SW 1271 (cell line): ENCODE measurements around the gene EBF4.

Experiments
- DNase-seq, 2 experiments: peaks; one replicate each; lab custom pipeline; 2025; lab: John Stamatoyannopoulos, UW

The EBF4 gene

DNA sequence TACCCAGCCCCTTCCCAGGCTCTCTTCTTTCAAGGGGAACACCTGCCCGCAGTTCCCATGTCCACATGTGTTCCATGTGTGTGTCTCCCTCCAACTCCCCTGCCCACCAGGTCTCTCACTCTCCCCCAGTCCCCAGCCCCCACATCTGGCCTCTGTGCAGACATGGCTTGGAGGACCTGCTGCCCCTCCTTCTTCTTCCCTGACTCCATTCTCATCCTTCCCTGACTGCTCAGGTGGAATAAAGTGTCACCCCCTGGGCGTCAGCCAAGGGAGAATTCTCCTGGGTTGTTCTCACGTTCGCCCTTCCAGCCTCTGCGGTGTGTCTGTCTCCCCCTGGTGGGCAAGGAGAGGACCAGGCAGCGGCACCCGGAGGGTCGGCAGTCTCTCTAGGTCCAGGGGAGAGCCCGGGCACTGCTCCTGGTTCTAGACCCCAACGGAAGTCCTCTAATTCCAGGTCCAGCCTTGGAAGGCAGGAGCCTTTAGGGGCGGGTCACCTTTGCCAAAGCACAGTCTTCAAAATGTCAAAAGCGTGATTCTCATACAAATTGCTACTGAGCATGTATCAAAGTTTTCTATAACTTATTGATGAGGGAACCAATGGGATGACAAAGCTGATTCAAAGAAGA, 50.5 kb downstream of the EBF4 start:
- DNase-seq: peak; percentile 8 to 10

DNA sequence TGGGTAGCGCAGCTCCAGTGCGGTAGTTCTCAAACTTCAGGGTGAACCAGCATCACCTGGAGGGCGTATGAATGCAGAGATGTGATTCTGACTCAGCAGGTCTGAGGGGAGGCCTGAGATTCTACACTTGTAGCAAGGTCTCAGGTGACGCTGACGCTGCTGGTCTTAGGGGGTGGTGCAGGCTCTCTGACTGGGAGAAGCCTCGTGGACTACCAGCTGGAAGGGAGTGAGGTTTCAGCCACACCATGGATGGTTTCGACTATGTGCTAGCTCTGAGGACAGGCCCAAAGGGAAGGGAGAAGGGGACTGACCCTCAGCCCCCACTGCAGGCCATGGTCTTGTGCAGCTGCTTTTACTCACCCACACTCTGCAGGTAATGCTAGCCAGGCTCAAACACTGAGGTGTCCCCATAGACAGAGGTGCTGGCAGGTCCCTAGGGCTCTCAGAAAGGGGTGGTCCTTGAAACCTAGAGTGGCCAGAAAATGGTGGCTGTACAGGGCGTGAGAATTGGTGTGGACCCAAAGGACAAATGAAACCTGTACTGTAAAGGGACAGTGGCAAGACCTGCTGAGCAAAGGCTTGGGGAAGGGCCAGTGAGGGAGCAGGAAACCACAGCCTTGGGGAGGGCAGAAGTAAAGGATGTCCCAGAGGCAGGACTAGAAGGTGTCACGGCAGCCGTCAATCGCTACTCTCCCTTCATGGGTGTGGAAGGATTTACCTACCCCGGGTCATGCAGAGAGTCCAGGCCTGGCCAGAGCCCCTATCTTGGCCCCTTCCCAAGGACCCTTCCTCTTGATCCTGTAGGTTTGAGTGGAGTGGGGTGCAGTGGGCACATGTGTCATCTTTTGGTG, 52.7 kb downstream of the EBF4 start:
- no peak for DNase-seq

DNA sequence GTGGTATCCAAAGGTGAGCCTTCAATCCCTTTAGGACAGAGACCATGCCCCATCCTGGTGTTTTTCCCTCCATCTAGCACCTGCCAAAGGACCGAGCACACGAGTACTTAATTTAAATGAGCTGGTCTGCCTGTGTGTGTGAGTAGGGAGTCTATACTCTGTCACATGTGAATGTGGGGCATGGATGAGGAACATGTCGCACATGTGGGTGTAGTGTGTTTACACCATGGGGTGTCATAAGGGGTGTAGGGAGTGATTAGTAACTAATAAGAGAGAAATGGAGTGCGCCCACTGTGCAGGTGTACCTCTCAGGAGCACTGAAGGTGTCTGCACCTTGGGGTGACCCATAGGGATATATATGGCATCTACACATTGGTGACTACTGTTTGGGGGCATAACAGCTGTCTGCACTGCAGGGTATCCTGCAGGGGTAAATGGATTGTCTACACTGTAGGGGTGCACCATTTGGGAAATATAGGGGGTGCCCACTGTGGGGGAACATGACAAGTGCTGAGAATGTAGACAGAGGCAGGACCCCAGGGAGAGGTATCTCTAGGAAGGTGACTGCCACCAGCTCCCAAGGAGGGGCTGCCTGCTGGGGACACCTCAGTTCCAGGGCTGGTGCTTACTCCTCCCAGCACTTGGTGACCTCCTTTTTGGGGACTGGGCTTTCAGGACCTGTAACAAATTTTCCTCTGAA, 53.5 kb downstream of the EBF4 start:
- no peak for DNase-seq

DNA sequence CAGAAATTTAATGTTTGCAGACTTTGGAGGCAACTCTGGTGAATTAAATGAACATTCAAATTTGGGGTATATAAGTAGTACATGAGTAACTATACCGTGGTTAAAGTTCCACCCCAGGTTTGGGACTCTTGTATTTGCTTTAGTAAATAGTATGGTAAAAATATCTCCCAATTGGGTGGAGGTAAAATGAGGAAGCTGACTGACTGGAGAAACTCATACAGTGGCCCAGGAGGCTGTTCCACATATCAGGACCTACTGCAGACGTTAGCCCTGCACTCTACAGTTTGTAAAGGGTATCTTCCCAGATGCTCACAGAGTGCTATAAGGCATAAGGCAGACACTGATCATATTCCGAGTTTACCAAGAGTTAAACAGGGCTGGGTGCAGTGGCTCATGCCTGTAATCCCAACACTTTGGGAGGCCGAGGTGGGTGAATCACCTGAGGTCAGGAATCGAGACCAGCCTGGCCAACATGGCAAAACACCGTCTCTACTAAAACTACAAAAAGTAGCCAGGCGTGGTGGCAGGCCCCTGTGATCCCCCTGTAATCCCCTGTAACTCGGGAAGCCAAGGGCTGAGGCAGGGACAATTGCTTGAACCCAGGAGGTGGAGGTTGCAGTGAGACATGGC, 54.2 kb downstream of the EBF4 start:
- no peak for DNase-seq

DNA sequence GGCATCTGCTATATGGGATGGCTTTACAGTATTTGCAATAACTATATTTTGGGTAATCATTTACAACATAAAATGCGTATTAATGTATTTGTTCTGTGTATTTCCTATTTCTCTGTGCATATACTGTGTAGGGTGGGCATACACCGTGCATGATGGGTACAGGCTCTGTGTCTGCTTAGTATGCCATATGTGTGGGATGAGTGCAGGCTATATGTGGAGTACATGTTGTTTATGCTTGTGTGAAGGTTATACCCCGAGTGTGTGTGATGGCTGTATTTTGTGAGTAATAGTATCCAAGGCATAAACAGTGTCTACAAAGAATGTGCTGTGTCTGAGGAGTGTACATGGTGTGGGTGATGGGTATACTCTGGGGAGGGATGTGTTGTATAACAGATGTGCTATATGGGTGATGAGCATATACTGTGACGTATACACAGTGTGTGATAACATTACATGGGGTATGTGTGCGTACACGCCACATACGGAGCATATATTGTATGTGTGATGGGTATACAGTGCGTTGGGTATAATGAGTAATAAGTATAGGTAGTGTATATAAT, 55.2 kb downstream of the EBF4 start:
- no peak for DNase-seq

DNA sequence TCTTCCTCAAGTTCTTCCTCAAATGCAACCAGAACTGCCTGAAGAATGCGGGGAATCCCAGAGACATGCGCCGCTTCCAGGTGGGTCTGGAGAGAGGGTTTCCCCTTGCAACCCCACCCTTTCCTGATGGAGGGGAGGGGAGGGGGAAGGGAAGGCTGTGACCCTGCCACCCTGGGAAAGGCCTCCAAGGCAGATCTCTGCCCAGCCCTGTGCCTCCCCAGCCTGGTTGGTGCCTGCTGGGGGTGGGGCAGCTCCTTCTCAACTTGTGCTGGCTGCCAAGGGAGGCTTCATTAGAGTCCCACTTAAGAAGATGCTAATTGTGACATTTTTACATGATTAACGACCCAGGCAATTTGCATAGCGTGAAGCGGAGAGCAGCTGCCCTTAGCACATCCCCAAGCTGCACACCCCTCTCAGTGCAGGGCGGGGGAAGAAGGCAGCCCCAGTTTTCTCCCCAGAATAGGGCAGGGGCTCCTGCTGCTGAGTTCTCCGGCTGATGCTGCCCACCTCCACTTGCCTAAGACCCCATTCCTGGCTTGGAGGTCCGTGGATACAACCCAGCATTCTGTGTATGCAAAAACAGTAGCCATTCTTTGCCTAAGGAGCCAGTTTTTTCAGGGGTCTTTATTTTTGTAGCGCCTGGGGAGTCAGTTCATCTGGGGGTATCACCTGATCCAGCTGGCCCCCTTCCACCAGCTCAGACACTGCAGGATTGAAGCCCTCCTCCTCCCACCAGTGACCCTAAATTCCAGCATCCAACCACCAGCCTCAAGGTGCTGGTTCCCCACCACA, 56.2 kb downstream of the EBF4 start:
- DNase-seq: no peak

DNA sequence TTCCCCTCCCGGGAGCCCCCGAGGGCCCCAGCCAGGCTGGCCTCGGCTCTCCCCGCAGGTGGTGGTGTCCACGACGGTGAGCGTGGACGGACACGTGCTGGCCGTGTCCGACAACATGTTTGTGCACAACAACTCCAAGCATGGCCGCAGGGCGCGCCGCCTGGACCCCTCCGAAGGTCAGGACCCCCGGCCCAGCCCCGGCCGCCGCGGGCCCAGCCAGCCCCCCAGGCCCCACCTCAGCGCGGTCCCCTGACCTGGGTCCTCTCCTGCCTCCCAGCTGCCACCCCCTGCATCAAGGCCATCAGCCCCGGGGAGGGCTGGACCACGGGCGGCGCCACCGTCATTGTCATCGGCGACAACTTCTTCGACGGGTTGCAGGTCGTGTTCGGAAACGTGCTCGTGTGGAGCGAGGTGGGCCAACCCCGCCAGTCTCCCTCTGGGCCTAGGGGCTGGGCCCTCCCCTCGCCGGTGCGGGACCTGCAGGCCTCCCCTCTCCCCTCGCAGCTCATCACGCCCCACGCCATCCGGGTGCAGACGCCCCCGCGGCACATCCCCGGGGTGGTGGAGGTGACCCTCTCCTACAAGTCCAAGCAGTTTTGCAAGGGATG, 56.9 kb downstream of the EBF4 start:
- DNase-seq: no peak

DNA sequence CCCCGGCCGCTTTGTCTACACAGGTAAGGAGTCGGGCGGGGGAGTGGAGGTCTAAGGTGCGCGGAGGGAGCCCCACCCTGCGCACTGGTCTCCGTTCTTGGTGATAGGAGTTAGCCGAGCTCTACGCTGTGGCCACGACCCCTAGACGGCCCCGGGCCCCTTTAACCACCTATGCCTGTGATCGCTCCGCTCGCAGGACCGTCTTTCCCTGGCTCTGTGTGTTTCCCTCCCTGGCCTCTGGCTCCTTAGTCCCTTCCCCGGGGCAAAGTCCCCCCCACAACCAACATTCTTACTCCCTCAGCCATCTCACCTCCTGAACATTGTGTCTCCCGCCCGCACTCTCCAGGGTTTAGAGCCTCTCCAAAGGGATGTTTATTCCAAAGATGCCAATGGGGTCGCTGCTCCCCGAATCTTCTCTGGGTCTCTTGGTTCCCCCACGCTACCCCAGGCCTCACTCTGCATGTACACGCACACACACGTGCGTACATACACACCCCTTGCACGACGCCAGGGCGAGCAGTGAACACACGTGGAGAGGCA, 57.4 kb downstream of the EBF4 start:
- DNase-seq: no peak

DNA sequence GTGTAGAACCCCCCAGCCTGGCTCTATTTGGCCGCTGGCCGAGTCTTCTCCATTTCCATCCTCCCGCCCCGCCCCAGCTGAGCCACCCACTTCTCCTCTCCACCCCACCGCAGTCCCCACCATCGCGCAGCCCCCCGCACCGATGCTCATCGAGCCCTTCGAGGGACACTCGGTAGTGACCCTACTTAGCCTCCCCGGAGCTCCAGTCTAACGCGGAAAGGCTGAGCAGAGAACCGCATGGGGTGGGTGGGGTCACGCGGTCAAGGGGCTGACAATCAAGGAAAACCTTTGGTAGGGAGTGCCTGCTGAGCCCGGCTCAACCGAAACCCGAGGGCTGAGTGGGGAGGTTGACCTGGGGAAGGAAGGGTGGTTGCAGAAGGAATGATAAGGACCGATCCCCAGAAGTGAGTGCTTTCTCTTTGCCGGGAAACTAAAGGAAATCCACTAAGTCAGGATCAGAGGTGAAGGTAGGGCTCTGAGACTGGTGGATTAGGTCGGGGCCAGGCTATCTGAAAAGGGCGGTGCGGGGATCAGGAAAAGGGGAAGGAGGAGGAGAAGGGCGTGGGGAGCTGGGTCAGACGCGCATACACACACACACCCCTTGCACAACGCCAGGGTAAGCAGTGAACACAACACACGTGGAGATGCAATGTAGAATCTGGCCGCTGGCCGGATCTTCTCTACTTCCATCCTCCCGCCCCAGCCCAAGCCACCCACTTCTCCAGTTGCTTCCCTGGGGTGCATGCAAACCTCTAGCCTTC, 58.1 kb downstream of the EBF4 start:
- no peak for DNase-seq

DNA sequence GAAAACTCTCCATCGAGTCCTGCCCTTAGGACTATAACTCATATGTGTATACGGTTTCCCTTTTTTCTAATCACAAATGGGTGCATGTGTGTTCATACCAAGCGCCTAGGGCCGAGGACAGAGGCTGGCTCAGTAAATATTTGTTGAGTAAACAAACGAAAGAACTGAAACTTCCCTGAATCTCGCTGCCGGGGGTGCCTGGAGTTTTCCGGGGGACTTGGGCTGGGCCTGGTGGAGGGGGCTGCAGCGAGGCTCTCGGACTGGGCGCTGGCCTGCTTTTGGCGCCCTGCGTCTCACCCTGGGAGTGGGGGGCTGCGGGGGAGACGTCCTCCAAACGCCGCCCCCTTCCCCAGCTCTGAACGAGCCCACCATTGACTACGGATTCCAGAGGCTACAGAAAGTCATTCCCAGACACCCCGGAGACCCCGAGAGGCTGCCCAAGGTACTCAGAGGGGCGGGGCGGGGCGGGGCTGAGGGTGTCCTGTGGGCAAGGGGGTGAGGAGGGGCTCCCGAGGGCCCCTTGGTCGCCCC, 58.8 kb downstream of the EBF4 start:
- no peak for DNase-seq

DNA sequence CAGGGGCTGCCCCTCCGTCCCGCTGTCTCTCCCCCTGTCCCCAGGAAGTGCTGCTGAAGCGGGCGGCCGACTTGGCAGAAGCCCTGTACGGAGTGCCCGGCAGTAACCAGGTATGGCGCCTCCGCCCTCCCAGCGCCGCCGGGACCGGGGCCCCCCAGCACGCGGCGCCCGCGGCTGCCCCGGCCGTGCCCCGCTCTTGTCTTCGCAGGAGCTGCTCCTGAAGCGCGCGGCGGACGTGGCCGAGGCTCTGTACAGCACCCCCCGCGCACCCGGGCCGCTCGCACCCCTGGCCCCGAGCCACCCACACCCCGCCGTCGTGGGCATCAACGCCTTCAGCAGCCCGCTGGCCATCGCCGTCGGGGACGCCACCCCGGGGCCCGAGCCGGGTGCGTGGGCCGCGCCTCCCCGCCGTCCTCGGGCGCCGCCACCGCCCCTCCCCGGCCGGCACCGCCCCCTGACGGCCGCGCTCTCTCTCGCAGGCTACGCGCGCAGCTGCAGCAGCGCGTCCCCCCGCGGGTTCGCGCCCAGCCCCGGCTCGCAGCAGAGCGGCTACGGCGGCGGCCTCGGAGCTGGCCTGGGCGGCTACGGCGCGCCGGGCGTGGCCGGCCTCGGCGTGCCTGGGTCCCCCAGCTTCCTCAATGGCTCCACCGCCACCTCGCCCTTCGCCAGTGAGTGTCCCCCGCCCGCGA, 59.4 kb downstream of the EBF4 start:
- no peak for DNase-seq

DNA sequence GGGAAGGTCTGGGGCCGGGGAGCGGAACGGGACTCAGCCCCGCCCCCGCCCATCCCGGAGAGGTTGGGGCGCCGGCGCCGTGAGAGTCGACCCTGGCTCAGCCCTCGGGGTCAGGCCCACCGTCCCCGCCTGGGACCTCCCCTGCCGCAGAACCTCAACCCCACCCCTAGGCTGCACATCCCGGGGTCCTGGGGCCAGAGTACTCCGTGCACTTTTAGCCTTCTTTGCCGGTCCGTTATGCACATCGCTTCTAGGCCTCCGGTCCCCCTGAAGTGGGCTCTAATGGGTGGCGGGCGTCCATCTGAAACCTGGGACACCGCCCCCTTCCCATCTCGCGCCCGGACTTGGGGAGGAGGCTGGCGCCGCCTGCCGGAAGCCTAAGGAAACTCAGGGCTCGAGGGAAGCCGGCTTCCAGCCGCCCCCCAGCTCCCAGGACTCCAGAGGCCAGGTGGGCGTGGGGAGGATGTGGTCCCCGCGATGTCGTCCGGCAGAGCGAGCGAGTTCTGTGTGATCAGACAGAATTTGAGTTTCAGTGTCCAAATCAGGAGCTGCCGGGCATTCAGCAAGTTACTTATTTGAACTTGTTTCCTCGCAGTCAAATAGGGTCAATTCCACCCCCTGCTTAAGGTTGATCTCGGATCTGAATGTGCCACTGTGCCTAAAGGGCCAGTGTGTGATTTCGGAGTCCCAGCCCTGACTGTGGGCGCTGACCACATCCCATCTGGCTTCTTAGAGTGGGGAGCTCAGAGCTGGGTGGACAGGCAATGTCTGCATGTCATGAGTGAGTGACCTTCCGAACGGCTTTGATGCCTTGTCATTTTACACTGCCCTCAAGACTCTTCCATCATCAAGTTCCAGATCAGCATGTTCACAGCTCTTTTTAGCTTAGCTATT, 60.2 kb downstream of the EBF4 start:
- no peak for DNase-seq

DNA sequence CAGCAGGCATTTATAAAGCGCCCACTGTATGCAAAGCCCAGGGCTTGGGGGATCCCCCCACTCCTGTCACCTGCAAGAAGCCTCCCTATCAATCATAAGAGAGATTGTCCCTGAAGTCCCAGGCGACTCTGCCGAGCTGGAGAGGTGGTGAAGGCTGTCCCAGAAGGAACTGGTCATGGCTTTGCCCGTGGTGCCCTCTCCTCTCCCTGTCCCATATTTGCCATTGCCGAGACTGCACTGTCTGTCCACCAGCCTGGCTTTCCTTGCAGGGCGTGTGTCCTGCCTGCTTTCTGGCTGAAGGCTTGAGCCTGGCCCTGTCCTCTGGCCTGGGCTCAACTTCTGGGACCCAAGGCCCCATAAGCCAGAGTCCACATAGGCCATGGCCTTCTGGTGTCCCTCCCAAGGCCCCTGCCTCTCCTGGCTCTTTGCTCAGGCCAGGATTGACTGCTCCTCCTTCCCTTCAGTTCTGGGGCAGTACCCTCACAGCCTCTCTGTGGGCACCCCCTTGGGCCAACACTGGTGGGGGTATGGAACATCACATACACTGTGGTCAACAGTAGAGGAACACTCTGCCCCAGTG, 61.0 kb downstream of the EBF4 start:
- DNase-seq: no peak

DNA sequence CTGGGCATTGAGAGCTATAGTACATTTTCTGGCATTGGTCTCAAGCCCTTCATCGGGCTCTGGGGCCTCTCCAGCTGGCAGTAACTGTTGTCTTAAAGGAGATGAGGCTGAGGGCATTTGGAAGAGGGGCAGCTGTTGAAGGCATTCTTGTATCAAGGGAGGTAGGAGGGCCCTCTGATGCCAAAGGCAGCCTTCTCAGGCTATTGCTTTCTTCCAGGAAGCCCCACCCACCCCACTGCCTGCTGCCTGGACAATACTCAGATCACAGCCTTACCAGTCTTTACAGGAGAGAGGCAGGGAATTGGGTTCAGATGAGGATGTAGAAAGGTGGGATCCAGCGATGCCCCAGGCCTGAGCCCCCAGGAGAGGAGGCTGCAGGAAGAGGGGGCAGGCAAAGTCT, 61.8 kb downstream of the EBF4 start:
- no peak for DNase-seq

DNA sequence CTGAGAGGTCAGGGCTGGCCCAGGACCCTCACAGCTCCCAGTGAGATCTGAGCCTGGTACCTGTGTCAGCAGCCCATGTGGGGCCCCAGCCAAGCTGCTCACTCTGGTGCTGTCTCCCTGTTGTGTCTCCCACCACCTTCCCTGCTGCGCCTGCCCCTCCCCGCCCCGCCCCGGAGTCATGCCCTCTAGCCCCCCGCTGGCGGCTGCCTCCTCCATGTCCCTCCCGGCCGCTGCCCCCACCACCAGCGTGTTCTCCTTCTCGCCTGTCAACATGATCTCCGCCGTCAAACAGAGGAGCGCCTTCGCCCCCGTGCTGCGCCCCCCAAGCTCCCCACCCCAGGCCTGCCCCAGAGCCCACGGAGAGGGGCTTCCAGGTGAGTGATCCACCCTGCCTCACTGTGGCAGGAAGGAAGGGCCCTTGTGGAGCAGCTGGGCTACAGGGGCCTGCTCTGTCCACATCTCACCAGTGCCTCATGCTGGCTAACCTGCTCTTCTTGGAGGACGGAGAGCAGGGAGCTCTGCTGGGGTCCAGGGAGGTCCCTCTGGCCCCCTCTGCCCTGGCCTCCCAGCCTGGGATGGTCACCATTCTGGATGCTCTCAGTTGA, 63.0 kb downstream of the EBF4 start:
- no peak for DNase-seq

DNA sequence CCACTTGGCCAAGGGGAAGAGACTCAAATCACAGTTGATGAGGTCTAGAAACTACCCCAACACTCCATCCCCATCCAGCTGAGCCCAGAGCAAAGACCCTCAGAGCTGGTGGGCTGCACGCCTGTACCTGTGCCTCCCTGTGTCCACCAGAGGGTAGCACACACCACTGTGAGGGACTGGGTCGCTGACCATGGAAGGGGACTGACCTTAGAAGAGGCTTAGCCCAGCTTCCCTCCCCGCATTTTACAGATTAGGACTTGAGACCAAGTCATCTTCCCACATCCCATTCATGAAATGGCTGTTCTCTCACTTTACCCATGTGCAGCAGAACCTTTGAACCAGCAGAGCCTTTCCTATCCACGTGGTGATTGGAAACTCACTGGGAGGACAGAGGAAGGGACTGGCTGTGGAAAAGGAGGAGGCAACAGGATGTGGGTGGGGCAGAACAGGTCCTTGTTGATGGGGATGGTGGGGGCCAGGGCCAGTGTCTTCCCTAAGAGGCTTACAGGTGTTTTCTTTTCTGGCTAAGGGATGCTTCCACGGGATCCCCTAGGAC, 63.6 kb downstream of the EBF4 start:
- peak in 1 of 2 experiments; percentile 28 for DNase-seq

DNA sequence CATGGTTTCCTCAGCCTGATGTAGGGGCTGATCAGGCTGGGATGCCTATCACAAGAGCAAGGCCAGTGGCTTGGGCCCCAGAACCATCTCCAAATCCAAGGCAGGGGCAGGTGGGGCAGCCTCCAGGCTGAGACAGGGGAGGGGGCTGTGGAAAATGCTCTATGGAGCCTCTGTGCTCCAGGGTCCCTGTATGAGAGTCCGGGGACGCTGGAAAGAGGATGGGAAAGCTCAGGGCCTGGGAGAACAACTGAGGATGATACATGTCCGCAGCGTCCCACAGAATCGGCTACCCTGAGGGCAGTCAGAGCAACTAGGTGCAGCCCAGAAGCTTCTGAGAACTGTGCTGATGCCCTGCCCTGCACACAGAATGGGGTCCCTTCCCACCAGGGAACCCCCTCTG, 64.4 kb downstream of the EBF4 start:
- DNase-seq: no peak
